Stimulated activated CD8-positive, alpha-beta memory T cell treated with anti-CD3 and anti-CD28 coated beads, Interleukin-7, amount 100 ng/mL, for 24 hours (primary cell): ENCODE results near the gene AMY2B.
"Not testable (repeated sequence)": the region's sequence is repeated elsewhere in the genome, so short reads cannot be mapped to it uniquely, and the experiment has no call there.

ENCODE experiments used
- DNase-seq: peaks from one replicate; pipeline ENCODE4 v3.0.0-alpha.2; 2020; ENCODE audit warnings: low read depth

Gene AMY2B

DNA sequence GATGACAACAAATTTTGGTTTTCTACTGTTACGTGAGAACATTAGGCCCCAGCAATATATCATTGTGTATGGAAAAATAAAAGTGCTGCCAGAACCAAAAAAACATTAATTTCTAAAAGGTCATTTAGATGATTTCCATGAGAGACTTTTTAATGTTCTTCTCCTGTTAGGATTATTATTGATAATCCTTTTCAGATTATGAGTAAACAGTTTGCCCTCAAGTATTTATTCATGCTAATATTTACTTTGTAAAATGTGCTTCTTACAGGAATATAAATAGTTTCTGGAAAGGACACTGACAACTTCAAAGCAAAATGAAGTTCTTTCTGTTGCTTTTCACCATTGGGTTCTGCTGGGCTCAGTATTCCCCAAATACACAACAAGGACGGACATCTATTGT is at the start of gene AMY2B:
Gene AMY2B, plus strand, starts transcription at position 301 of the 400 bp plus-strand sequence. Its CDS starts 14 bp downstream, at position 315.
- DNase-seq = not testable (repeated sequence)

DNA sequence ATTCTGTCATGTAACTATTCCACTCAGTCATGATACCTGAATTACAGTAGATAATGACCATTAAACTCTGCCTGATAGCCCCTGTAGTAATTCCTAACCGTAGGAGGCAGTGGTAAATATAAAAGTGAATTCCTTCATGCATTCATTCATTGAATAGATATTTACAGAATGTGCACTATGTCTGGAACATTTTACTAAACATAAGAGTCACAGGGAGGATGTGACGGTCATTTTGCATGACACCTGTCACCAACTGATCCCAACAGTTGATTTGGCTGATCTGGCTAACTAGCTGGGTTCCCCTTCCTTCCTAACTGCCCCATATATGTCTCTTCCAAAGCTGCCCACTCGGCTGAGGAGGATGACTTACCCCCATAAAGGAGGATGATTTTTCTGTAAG is 48.0 kb upstream of the AMY2B start:
- no peak for DNase-seq

DNA sequence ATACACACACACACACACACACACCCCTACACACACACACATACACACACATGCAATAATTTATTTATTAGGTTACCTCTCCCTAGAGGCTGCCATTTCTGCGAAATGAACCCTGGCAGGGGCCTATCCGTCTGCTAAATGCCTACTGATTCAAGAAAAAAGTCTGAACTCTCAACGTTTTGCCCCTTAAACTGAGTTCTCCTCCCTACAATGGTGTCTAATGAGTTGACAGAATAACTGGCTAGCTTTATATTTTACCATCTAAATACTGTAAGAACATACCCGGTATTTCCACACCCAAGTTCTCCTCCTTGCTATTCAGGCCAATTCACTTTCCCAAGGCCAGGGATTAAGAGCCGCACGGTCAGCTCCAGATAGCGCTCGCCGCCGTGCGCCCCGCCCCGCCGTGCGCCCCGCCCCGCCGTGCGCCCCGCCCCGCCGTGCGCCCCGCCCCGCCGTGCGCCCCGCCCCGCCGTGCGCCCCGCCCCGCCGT is 46.2 kb upstream of the AMY2B start:
- DNase-seq = no peak

DNA sequence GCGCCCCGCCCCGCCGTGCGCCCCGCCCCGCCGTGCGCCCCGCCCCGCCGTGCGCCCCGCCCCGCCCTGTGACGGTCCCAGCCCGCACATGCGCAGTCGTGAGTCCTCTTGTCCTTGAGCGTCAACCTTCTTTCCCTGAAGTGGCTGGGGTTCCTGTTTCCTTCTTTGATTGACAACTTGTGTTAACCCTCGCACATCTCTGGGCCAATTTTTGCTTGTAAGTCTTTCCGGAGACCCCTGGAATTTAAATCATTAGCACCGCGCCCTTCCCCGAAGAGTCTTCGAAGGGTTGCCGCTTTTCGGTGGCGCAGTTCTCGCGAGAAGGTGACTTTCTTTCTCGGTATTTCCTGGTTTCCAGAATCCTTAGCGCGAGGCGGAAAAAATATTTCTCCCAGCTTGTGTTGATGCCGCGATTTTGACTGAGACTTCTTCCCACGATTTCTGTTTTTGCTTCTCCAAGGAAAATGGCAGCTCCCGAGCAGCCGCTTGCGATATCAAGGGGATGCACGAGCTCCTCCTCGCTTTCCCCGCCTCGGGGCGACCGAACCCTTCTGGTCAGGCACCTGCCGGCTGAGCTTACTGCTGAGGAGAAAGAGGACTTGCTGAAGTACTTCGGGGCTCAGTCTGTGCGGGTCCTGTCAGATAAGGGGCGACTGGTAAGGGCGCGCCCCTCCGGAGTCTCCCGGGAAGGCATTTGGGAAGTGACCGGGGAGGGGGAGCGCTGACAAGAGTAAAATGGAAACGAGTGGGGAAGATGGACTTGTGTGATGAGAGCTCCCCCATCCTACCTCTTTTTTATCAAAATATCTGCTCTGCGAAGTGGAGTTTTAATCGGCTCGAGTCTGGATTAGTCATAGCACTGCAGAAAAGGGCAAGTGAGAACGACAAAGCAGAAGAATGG is 45.5 kb upstream of the AMY2B start, which contains the start of gene RNPC3:
Gene RNPC3, plus strand, starts transcription at position 93 of the 901 bp plus-strand sequence. Its CDS starts 372 bp downstream, at position 465.
- DNase-seq = peak; percentile 78

DNA sequence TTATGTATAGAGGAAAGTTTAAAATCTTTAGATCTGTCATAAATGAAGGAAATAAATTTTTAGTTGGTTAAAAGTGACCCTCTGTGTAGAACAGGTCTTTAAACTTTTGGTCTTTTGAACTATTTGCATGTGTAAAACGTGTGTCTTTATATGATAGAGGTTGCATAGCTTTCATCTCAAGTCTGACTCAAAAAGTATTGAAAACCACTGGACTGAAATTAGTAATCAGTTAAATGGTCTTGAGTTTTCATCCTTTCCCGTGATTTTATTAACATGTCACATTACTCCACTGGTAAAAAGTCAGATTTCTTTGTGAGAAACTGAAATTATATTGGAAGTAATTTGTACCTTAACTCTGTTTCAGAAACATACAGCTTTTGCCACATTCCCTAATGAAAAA is 44.1 kb upstream of the AMY2B start:
- no peak for DNase-seq

DNA sequence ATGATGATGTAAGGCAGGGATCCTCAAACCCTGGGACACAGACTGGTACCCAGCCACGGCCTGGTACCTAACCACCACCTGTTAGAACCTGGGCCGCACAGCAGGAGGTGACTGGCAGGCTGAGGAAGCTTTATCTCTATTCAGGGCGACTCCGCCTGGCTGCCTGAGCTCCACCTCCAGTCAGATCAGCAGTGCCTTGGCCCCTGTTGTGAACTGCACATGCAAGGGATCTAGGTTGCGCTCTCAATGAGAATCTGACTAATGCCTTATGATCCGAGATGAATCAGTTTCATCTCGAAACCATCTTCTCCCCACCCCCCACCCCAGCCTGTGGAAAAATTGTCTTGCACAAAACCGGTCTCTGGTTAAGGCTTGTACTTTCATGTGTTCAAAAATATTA is 41.6 kb upstream of the AMY2B start:
- peak; percentile 20 for DNase-seq

DNA sequence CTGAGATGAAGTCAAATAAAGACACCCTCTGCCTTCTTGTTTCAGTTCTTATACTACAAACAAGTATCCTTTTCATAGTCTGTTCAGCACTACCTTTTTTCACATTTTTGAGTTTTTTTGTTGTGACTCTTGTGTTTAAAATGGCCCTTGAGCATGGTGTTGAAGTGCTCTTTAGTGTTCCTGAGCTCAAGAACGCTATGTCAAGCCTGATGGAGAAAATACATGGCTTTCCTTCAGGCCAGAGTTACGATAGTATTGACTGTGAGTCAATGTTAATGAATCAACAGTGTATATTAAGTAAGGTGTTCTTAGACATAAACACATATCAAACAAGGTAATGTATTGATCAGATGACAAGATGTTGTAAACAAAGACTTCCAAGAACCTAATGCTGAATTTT is 33.2 kb upstream of the AMY2B start:
- DNase-seq = no peak

DNA sequence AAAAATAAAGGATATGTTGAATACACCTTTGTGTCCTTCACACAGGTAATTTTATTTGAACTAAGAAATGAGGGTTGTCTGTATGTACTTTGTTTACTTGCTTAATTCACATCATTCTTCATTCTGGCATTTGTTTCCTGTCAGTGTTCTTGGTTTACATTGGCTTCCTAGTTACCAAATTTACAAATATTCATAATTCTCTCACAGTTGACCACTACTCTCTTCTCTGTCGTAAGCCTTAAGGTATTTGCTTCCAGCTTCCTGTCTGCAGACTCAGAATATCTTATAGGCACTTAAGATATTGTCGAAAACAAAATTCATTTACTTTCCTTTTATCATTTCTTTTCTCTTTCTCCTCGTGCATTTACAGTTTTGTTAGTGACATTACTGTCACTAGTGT is 30.0 kb upstream of the AMY2B start:
- no peak for DNase-seq

DNA sequence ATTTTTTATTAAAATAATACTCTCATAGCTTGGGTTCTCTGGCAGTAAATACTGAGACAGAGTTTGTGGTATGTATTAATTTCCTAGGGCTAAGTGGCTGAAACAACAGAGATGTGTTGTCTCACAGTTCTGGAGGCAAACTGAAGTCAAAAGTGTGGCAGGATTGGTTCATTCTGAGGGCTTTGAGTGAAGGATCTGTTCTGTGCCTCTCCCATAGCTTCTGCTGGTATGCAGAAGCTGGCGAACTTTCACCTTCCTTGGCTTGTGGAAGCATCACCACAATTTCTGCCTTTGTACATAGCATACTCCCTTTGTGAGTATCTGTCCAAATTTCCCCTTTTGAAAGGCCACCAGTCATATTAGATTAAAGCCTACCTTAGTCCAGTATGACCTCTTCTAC is 24.9 kb upstream of the AMY2B start:
- no peak for DNase-seq

DNA sequence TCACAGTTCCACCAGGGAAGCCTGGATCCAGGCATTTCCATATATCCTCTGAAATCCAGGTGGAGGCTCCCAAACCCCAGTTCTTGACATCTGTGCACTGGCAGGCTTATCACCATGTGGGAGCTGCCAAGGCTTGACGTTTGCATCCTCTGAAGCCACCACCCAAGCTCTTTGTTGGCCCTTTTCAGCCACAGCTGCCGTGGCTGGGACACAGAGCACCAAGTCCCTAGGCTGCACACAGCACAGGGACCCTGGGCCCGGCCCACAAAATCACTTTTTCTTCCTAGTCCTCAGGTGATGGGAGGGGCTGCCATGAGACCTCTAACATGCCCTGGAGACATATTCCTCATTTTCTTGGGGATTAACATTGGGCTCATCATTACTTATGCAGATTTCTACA is 23.5 kb upstream of the AMY2B start:
- DNase-seq = no peak

DNA sequence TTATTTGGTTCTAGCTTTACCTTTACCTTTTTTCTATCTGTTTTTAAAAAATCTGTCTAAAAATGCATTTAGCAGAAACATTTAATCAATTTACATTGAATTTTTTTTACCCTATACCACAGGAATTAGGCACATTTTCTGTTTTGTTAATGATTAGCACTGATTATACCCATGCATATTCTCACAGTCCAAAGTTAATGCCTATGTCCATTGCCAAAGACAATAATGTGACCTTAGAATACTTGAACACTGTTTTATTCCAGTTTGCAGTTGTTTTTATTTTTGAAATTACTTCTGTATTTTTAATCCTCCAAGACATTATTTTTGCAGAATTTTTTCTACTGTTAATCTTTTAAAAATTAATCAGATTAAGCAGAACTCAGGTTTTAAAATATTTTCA is 11.0 kb upstream of the AMY2B start:
- DNase-seq = no peak

DNA sequence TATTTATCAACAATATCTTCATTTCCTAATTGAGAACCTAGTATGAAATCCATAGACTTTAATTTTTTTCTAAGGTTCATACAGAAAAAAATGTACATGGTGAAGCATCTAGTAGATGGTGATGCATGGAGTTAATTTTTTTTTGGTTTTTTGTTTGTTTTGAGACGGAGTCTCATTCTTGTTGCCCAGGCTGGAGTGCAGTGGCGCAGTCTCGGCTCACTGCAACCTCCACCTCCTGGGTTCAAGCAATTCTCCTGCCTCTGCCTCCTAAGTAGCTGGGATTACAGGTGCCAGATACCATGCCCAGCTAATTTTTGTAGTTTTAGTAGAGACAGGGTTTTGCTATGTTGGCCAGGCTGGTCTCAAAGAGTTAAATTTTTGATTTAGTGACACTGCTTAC is 10.3 kb upstream of the AMY2B start:
- DNase-seq = not testable (repeated sequence)

DNA sequence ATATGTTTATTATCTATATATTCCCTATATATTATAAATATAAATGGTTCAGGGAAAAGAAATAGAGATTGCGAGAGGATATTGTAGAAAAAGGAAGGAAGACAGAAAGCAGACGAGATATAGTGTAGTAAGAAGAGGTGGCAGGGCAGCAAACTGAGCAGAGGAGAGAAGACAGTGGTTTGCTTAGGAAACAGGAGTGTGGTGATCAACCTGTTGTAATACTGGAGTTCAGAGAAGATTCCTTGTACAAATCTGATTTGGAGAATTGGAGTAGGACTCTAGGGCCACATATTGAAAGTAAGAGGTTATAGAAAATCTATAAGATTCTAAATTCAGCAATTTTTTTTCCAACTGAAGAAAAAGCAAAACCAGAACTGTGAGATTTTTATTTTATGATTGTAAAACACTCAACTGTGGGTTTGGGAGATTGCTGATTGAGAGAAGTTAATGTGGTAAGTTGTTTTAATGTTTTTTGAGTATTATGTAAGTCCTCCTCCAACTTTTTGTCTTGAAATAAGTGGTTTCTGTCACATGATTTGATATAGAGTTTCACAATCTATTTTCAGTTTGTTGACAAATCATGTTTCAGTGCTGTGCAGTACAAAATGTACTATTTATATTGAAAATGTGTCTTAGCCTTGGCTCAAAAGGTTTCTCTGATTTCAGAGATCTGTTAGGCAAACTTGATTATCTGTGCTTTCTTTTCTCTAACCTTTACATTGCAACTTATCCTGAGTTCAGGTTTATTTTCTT is 9.6 kb upstream of the AMY2B start:
- DNase-seq = no peak

DNA sequence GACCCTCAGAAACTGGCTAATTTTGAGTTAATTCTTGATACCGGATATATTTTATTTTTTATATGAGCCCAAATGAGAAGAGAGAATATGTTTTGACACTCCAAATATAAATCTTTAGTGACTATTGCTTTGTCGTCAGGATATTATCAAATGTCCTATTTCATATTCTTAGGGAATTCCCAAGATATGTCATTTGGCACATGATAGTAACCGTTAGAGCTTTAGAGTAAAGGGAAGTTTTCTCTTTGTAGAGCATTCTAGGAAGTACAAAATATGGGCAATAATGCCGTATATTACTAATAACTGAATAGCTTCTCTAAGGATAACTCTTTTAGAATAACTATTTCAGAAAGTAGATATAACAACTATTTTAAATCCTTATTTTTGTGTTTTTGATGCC is 8.3 kb upstream of the AMY2B start:
- no peak for DNase-seq

DNA sequence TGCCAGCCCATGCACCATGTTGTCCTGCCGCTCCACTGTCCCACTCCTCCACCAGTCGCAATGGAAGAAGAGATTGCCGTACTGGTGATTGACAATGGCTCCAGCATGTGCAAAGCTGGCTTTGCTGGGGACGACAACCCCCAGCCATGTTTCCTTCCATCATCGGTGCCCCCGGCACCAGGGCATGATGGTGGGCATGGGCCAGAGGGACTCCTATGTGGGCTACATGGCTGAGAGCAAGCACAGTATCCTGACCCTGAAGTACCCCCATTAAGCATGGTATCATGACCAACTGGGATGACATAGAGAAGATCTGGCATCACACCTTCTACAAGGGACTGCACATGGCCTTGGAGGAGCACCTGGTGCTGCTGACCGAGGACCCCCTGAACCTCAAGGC is 1.9 kb upstream of the AMY2B start:
- DNase-seq = no peak

DNA sequence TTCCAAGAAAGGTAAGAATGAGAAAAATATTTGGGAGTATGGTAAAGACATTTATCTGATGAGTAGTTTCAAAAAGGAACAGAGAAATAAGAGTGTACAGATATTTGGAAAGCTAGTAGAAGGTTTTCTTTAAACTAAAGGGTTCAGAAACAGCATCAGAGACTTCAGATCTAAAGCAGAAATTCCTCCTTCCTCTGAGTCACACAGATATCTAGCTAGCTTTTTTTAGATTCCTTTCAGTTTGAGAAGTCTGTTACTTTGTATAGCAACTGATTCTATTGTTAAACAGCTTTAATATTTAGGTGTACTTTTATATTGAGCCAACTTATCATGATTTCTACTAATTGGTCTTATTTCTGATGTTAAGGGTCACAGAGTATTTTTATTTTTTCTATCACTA is 4.7 kb downstream of the AMY2B start:
- DNase-seq = no peak

DNA sequence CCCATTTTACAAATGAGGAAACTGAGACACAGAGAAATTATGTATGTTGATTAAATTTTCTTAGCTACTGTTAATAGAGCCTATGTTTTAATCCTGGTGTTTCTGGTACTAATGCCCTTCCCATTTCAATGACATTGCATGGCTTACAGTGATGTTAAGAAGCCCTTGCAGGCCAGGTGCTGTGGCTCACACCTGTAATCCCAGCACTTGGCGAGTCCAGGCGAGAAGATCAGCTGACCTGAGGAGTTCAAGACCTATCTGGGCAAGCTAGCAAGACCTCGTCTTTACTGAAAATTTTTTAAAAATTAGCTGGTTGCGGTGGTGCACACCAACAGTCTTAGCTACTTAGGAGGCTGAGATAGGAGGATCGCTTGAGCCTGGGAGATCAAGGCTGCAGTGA is 5.4 kb downstream of the AMY2B start:
- not testable (repeated sequence) for DNase-seq

DNA sequence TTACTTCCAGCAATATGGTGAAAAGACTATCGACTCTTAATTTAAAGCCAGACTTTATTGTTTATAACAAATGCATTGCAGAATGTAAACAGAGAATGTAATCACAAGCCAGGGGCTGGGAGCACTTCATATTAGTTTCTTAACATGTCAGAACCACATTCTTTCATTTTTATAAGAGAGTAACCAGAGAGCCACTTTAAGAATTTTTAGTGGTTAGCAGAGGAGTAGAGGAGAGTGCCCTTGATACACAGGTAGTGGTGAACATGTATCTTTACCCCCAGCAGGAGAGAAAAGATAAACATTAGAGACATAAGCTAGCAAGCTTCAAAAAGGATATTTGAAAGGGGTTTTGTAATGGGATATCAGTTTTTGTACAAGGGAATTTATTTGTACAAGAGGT is 11.1 kb downstream of the AMY2B start:
- DNase-seq = no peak

DNA sequence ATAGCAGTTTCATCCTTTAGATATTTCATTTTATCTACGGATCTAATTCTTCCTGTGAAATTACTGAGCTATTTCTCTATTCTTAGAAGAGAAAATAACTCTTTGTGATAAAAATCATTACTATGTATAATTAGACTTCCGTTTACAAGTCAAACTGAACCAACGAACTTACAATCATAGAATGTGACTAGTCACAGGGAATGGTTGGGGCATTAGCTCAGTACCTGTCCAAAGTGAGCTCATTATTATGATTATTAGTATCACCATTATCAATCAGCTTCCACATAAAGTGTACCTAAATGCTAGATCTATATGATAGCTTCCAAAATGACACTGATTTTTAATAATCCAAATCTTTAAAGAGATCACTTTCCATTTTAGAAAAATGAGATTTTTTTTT is 12.5 kb downstream of the AMY2B start:
- DNase-seq = no peak

DNA sequence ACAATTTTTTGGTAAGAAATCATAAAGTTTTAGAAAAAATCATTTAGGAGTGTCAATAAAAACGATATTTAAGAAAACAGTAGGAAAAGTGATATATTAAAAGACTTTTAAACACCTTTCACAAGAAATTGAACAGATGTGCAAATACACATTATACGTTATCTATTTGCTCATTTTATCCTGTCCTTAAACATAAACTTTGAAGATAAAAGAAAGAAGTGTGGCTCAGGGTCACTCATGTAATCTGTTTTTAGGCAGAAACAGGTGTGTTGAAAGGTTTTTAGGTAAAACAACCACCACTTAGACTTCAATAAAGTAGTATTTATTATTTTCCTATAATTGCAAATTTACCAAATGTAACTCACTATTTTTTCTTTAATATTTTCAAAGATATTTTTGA is 13.1 kb downstream of the AMY2B start:
- no peak for DNase-seq

DNA sequence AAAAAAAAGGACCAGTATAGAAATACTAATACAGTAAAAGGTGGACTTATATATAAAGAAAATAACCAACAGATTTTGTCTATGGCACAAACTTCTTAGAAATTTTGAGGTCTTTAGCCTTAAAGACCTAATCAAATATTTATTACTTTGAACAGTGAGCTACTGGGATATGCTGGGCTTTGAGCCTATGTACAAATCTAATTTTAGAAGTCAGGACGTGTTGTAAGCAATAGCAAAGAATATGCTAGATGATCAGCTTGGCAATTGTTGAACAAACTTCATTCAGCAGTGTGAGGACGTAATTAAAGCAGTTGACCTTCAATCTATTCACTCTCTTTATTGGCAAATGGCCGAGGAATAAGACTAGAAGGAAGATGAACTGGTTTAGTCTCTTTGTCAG is 31.4 kb downstream of the AMY2B start:
- DNase-seq = not testable (repeated sequence)

DNA sequence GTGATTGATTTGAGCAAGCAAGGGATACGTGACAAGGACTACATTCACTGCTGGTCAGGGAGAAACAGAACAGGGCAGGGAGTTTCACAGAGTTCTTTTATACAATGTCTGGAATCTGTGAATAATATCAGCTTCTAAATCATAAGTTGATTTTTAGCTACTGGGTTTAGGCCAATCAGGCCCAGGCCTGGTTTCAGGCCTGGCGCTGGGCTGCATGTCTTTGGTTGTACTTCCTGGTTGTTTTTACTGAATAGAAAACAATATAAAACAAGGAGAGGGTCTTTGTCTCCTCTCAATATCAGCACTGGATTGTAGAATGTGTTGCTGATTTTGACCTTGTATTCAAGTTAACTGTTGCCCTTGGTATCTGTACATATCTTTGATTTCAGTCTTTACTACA is 45.0 kb downstream of the AMY2B start:
- no peak for DNase-seq

DNA sequence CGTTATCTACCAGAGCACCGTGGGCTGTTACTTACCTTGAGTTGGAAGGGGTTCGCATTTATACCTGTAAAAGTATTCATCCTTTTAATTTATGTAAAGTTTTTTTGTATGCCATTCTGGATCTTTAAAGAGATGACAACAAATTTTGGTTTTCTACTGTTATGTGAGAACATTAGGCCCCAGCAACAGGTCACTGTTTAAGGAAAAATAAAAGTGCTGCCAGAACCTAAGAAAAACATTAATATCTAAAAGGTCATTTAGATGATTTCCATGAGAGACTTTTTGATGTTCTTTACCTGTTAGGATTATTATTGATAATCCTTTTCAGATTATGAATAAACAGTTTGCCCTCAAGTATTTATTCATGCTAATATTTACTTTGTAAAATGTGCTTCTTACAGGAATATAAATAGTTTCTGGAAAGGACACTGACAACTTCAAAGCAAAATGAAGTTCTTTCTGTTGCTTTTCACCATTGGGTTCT is 45.6 kb downstream of the AMY2B start, which contains the start of gene AMY2A:
Gene AMY2A, plus strand, starts transcription at position 434 of the 484 bp plus-strand sequence. Its CDS starts 14 bp downstream, at position 448.
- DNase-seq = not testable (repeated sequence)
